Kasumi-1 (cell line): ENCODE results near the gene ABCC6.
"Not testable (repeated sequence)": the region's sequence is repeated elsewhere in the genome, so short reads cannot be mapped to it uniquely, and the experiment has no call there.

Source experiments
- DNase-seq, 2 experiments: peaks; one replicate each; lab custom pipeline; 2025; lab: John Stamatoyannopoulos, UW

ABCC6 gene

DNA sequence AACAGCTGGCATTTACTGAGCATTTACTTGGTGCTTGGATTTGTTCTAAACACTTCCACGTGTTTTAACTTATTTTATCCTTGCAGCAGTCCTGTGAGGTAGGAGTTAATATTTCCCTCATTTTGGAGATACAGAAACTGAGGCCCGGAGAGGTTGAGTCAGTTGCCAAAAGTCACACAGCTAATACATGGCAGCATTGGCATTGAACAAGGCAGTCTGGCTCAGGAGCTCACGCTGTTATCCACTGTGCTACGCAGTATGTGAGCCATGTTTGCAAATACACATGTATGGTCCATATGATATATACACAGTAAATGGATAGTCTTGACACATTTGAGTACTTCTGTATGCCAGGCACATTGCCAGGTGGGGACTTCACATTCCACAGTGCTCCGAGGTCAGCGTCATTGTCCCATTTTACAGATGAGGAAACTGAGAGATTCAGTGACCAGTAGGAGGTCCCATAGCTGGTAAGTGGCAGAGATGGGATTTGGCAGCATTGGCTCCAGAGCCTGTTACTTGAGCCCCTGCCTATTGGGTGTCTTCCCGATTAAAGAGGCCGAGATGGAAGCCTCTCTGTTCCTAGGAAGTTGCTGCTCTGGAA, 110.7 kb downstream of the ABCC6 start:
- no peak for DNase-seq

- DNase-seq: no peak
Measured at GRCh38 chr16:16111639-16112038, 111.7 kb downstream of the ABCC6 start.

DNA sequence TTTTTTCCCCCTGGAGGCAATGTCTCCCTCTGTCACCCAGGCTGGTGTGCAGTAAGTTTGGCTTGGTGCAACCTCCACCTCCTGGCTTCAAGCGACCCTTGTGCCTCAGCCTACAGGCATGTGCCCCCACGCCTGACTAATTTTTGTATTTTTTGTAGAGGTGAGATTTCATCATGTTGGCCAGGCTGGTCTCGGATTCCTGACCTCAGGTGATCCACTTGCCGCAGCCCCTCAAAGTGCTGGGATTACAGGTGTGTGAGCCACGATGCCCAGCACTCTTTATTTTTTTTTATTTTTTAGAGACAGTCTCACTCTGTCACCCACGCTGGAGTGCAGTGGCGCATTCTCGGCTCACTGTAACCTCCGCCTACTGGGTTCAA, 113.2 kb downstream of the ABCC6 start:
- DNase-seq: no peak

- DNase-seq: no peak
Measured at GRCh38 chr16:16109453-16110110, 113.7 kb downstream of the ABCC6 start.

DNA sequence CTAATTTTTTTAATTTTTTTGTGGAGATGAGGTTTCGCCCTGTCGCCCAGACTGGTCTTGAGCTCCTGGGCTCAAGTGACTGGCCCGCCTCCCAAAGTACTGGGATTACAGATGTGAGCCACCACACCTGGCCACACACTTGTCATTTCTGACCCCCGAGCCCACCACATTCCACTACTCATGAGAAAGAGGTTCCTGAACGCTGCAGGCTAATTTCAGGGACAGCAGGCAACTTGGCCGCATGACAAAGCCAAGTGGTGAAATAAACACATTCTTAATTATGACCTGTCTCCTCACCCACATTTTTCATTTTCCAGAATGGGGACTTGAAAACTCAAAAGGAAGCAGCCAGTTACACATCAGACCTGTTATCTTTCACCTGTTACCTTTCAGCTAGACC, 114.5 kb downstream of the ABCC6 start:
- no peak for DNase-seq

DNA sequence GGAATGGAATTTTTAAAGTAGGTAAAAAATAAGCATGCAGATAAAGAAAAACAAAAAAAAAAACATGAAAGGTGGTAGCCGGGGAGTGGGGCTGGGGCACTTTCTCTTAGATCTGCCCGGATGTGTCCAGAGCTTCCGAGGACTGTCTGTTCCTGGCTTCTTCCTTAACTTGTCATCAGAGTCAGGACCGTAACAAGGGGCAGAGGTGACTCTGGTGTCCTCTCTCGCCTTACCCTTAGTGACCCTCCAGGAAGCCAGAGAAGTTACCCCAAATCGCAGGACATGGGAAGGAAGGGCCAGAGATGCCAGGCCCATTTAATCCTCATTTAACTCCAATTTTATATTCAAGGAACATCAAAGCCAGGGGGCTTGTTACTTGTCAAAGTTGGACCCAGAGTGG, 115.5 kb downstream of the ABCC6 start:
- no peak for DNase-seq

- no peak for DNase-seq
Measured at GRCh38 chr16:16106466-16106865, 116.8 kb downstream of the ABCC6 start.

- no peak for DNase-seq
Measured at GRCh38 chr16:16105646-16106045, 117.6 kb downstream of the ABCC6 start.

DNA sequence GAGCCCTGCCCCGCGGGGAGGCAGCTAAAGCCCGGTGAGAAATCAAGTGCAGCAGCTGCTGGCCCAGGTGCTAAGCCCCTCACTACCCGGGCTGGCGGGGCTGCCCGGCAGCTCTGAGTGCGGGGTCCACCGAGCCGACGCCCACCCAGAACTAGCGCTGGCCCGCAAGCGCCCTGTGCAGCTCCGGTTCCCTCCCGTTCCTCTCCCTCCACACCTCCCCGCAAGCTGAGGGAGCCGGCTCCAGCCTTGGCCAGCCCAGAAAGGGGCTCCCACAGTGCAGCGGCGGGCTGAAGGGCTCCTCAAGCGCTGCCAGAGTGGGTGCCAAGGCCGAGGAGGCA, 118.5 kb downstream of the ABCC6 start:
- DNase-seq: not testable (repeated sequence)

- DNase-seq: not testable (repeated sequence)
Measured at GRCh38 chr16:16104132-16104803, 119.0 kb downstream of the ABCC6 start.

DNA sequence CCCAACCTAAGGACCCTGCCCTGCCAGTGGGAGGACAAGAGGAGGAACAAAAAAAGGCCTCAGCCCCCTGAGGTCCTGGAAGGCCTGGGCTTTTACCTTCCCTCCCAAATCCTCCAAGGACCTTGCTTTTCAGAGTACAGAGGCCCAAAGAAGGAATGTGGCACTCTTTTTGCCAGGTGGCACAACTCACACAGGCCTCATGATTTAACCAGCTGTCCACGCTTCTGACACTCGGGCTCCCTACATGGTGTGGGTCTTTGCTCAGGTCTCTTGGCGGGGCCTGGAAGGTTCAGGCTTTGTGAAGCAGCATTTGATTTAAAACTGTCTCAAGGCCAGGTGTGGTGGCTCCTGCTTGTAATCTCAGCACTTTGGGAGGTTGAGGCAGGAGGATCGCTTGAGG, 120.6 kb downstream of the ABCC6 start:
- DNase-seq: no peak

DNA sequence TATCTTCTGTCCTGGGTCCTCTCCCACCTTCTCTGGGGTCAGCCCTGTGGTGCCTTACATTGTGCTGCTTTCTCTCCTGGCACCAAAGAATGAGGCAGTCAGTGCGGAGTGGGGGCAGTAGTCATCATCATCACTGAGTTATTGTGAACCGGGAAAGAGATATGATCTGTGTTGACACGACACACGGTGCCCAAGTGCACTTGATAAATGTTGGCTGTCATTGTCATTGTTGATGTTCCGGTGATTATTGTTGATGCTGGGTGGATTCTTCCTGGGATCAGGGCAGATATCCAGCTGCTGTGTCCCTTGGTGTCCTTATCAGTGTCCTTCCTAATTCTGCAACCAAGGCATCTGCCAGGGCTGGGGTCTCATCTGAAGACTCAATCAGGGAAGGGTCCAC, 121.7 kb downstream of the ABCC6 start:
- no peak for DNase-seq

DNA sequence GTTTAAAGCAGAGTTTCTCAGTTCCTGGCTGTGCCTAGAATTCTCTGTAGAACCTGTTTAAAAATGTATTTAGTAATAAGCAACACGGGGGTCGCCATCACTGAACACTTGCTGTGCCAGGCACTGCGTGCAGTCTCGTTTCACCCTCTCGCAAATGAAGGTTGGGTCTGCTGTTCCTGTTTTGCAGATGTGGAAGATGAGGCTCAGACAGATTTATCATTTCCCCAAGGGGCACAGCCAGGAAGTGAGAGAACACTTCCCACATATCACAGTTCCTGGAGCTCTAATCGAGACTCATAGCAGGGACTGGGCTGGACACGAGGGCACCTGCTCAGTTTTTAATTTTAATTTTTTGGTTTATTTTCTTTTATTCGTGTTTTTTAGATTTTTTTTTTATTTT, 122.7 kb downstream of the ABCC6 start:
- DNase-seq: peak in 1 of 2 experiments; percentile 9

DNA sequence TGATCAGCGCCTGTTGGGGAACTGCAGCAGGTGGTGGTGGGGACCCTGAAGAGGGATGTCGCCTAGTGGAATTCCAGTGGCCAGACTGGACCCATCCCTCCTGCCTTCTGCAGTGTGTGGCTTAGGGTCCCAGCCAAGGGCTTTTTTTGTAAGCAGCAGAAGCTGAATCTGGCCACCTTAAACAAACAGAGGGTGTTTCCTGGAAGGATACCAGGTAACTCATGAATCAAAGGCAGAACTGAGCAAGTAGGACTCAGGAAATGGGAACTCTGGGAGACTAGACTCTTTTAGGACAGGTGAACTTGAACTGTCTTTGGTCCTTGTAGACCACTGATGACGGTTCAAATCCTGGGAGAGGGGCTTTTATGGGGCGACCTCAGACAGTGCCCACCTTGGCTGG, 124.0 kb downstream of the ABCC6 start:
- DNase-seq: no peak
